HCT116 (cell line): ENCODE measurements around the gene ANAPC5.

Experiments used
- CTCF ChIP-seq, 3 experiments: fragments of 200-600 bp in 1 of 3; sonication (generic) in 1 of 3; IDR thresholded peaks in 2 of 3; conservative IDR thresholded peaks in 1 of 3; 2 replicates each; pipeline ENCODE4 v1.5.1; 2012 to 2017; ENCODE audit warnings: low read depth in 2 of 3, low read length in 2 of 3, antibody characterized with exemption in 1 of 3, borderline replicate concordance in 1 of 3, control low read depth in 1 of 3, mild to moderate bottlenecking in 1 of 3, mixed read lengths in 1 of 3, mixed run types in 1 of 3, moderate library complexity in 1 of 3; ENCODE audit not compliant: insufficient read depth in 1 of 3
- EZH2 ChIP-seq: fragments of 200-600 bp; sonication (generic); IDR thresholded peaks from 2 replicates; pipeline ENCODE4 v1.6.1; 2017; ENCODE audit warnings: antibody characterized with exemption, mixed run types
- EZH2phosphoT487 ChIP-seq: fragments of 200-600 bp; IDR thresholded peaks from 2 replicates; pipeline ENCODE4 v1.6.1; 2018; ENCODE audit warnings: antibody characterized with exemption, borderline replicate concordance
- FOSL1 ChIP-seq: IDR thresholded peaks from 2 replicates; pipeline ENCODE4 v1.6.1; 2012; ENCODE audit warnings: low read depth
- MAX ChIP-seq: IDR thresholded peaks from 2 replicates; pipeline ENCODE4 v1.6.1; 2012
- POLR2A ChIP-seq: IDR thresholded peaks from 2 replicates; pipeline ENCODE4 v1.7.0; 2011; ENCODE audit warnings: borderline replicate concordance; ENCODE audit not compliant: insufficient read depth, insufficient read length; ENCODE audit errors: extremely low read depth
- POLR2AphosphoS5 ChIP-seq: IDR thresholded peaks from 2 replicates; pipeline ENCODE4 v1.6.1; 2011; ENCODE audit warnings: mild to moderate bottlenecking, low read depth, low read length, moderate library complexity
- RAD21 ChIP-seq: IDR thresholded peaks from 2 replicates; pipeline ENCODE4 v1.6.1; 2012; ENCODE audit warnings: low read depth, mild to moderate bottlenecking
- REST ChIP-seq: IDR thresholded peaks from 2 replicates; pipeline ENCODE4 v1.6.1; 2012; ENCODE audit warnings: low read depth
- YY1 ChIP-seq: IDR thresholded peaks from 2 replicates; pipeline ENCODE4 v1.6.1; 2011; ENCODE audit warnings: low read length, low read depth, moderate library complexity, mild to moderate bottlenecking; ENCODE audit not compliant: insufficient replicate concordance; ENCODE audit errors: extremely low read depth
- ZBTB33 ChIP-seq: IDR thresholded peaks from 2 replicates; pipeline ENCODE4 v1.6.1; 2011; ENCODE audit warnings: mild to moderate bottlenecking, low read length, moderate library complexity; ENCODE audit not compliant: insufficient replicate concordance; ENCODE audit errors: extremely low read depth
- ZFX ChIP-seq: fragments of 450-650 bp; IDR thresholded peaks from 2 replicates; pipeline ENCODE4 v1.6.1; 2017
- ZNF274 ChIP-seq: fragments of 200-500 bp; sonication (Bioruptor generic); IDR thresholded peaks from 2 replicates; pipeline ENCODE4 v1.6.1; 2014; ENCODE audit warnings: mild to moderate bottlenecking, low read depth, low read length, inconsistent platforms

- TF ChIP-seq EZH2 (no peak), CTCF (IDR thresholded peaks at IDR 0.05 in 2 of 3, conservative IDR thresholded peaks at IDR 0.05 in 1 of 3; ENCODE audit: borderline replicate concordance in 1 of 3, insufficient read depth in 1 of 3, low read depth in 2 of 3, low read length in 2 of 3) (no peak), REST (no peak), MAX (no peak), POLR2AphosphoS5 (no peak), ZFX (no peak), POLR2A (no peak), RAD21 (no peak), YY1 (no peak), EZH2phosphoT487 (no peak), ZBTB33 (no peak), FOSL1 (no peak), ZNF274 (no peak)
Observed at GRCh38 chr12:121283841-121284240, 68.4 kb downstream of the ANAPC5 start.
